H1 (cell line): ENCODE data around the gene MMP28. TPM values are rescaled to one million over a fixed set of nuclear protein-coding genes. Genes with fewer than 3 reads are reported as not detected.

Experiments used
- CTCF ChIA-PET: fragments of 300-600 bp; sonication (Branson Sonifier 250); formaldehyde crosslinking; loops from one replicate; lab custom pipeline; 2021; ENCODE audit not compliant: partially characterized antibody; lab: Charles Lee
- POLR2A ChIA-PET: fragments of 300-600 bp; sonication (Branson Sonifier 250); formaldehyde crosslinking; loops from one replicate; lab custom pipeline; 2021; ENCODE audit warnings: inconsistent platforms; ENCODE audit not compliant: partially characterized antibody; lab: Charles Lee
- DNase-seq, 2 experiments: peaks; one replicate each; pipeline versions ENCODE4 v3.0.0 to v3.0.0-alpha.2; 2010 to 2022; ENCODE audit warnings: low spot score in 2 of 2, low read depth in 1 of 2, mixed read lengths in 1 of 2
- FAIRE-seq: peaks from 2 replicates; lab custom pipeline; 2011; peaks lifted over from hg19 to GRCh38; lab: Jason Lieb, UNC
- H2AFZ ChIP-seq: 2 replicates; pipeline ENCODE4 v1.8.1; 2012; ENCODE audit warnings: low read length, inconsistent platforms
- H2AK5ac ChIP-seq: 2 replicates; pipeline ENCODE4 v1.6.1; 2013; ENCODE audit warnings: low read depth, low read length
- H2BK120ac ChIP-seq: replicated peaks from 2 replicates; pipeline ENCODE3; 2013; ENCODE audit warnings: low read depth, low read length, inconsistent platforms
- H2BK12ac ChIP-seq: 2 replicates; pipeline ENCODE4 v1.6.1; 2013; ENCODE audit warnings: low read depth, low read length
- H2BK15ac ChIP-seq: 2 replicates; pipeline ENCODE4 v1.6.1; 2013; ENCODE audit warnings: low read length
- H2BK20ac ChIP-seq: 2 replicates; pipeline ENCODE4 v1.6.1; 2013; ENCODE audit warnings: low read length
- H2BK5ac ChIP-seq: 2 replicates; pipeline ENCODE4 v1.6.1; 2013; ENCODE audit warnings: low read depth, low read length
- H3K14ac ChIP-seq: 2 replicates; pipeline ENCODE4 v1.6.1; 2013; ENCODE audit warnings: inconsistent platforms; ENCODE audit not compliant: insufficient read length
- H3K18ac ChIP-seq: 2 replicates; pipeline ENCODE4 v1.6.1; 2013; ENCODE audit warnings: low read length; ENCODE audit errors: extremely low read depth
- H3K23ac ChIP-seq: 2 replicates; pipeline ENCODE4 v1.6.1; 2013; ENCODE audit warnings: inconsistent platforms; ENCODE audit not compliant: insufficient read length
- H3K23me2 ChIP-seq: 2 replicates; pipeline ENCODE4 v1.6.1; 2013; ENCODE audit warnings: low read depth, low read length
- H3K27ac ChIP-seq: 2 replicates; pipeline ENCODE4 v1.6.1; 2011; ENCODE audit warnings: low read depth, low read length, inconsistent platforms
- H3K27me3 ChIP-seq, 4 experiments: replicated peaks in 1 of 4; 1 replicate in 1 of 4; 2 replicates in 3 of 4; pipeline versions ENCODE4 v1.6.1 to v1.8.1; 2011 to 2013; ENCODE audit warnings: low read length in 3 of 4, mild to moderate bottlenecking in 3 of 4, inconsistent platforms in 2 of 4, mixed read lengths in 2 of 4, moderate library complexity in 1 of 4; ENCODE audit not compliant: control insufficient read depth in 3 of 4, insufficient read depth in 3 of 4; ENCODE audit errors: extremely low read depth in 1 of 4
- H3K36me3 ChIP-seq, 4 experiments: 2 replicates each; pipeline versions ENCODE4 v1.6.1 to v1.8.1; 2011 to 2013; ENCODE audit warnings: mild to moderate bottlenecking in 4 of 4, low read length in 3 of 4, moderate library complexity in 2 of 4, control low read depth in 1 of 4, inconsistent platforms in 1 of 4; ENCODE audit not compliant: insufficient read depth in 4 of 4, control insufficient read depth in 2 of 4
- H3K4ac ChIP-seq: replicated peaks from 2 replicates; pipeline ENCODE3; 2013; ENCODE audit warnings: low read length, low read depth, mixed read lengths, inconsistent platforms; ENCODE audit not compliant: insufficient read length
- H3K4me1 ChIP-seq, 4 experiments: replicated peaks in 1 of 4; 1 replicate in 1 of 4; 2 replicates in 3 of 4; pipeline versions ENCODE4 v1.6.1 to v1.8.1; 2011 to 2013; ENCODE audit warnings: low read length in 3 of 4, inconsistent platforms in 2 of 4, mixed read lengths in 1 of 4; ENCODE audit not compliant: insufficient read depth in 4 of 4, control insufficient read depth in 3 of 4
- H3K4me2 ChIP-seq, 2 experiments: 2 replicates each; pipeline versions ENCODE4 v1.6.1 to v1.8.1; 2011 to 2013; ENCODE audit warnings: low read depth in 2 of 2, low read length in 2 of 2, control low read depth in 1 of 2, inconsistent platforms in 1 of 2, mild to moderate bottlenecking in 1 of 2; ENCODE audit not compliant: insufficient read depth in 1 of 2
- H3K4me3 ChIP-seq, 4 experiments: fragments of 200-600, 300-600 bp in 1 of 4; sonication (generic), shearing (Covaris generic), sonication (Bioruptor Twin) in 1 of 4; 2 replicates each; pipeline versions ENCODE4 v1.5.1 to v1.8.1; 2011 to 2016; ENCODE audit warnings: low read length in 4 of 4, low read depth in 3 of 4, control low read depth in 2 of 4, inconsistent platforms in 2 of 4, mild to moderate bottlenecking in 2 of 4, mixed read lengths in 1 of 4, moderate library complexity in 1 of 4; ENCODE audit not compliant: insufficient read depth in 2 of 4; ENCODE audit errors: extremely low read depth in 1 of 4
- H3K56ac ChIP-seq: replicated peaks from 2 replicates; pipeline ENCODE3; 2013; ENCODE audit warnings: low read depth, mild to moderate bottlenecking, mixed read lengths, low read length, inconsistent platforms; ENCODE audit not compliant: insufficient read length
- H3K79me1 ChIP-seq: 2 replicates; pipeline ENCODE4 v1.6.1; 2013; ENCODE audit warnings: low read depth, low read length, control low read depth
- H3K79me2 ChIP-seq, 2 experiments: 2 replicates each; pipeline versions ENCODE4 v1.6.1 to v1.8.1; 2012 to 2013; ENCODE audit warnings: low read length in 2 of 2, mild to moderate bottlenecking in 2 of 2, inconsistent platforms in 1 of 2; ENCODE audit not compliant: insufficient read depth in 2 of 2, control insufficient read depth in 1 of 2
- H3K9ac ChIP-seq, 4 experiments: replicated peaks in 1 of 4; 1 replicate in 1 of 4; 2 replicates in 3 of 4; pipeline versions ENCODE4 v1.6.1 to v1.8.1; 2011 to 2013; ENCODE audit warnings: low read depth in 3 of 4, low read length in 3 of 4, control low read depth in 2 of 4, mild to moderate bottlenecking in 2 of 4, moderate library complexity in 2 of 4, inconsistent platforms in 1 of 4; ENCODE audit errors: extremely low read depth in 1 of 4
- H3K9me3 ChIP-seq, 2 experiments: 2 replicates each; pipeline versions ENCODE4 v1.6.1 to v1.8.1; 2012 to 2013; ENCODE audit warnings: mild to moderate bottlenecking in 2 of 2, moderate library complexity in 2 of 2, control low read depth in 1 of 2, inconsistent platforms in 1 of 2, low read depth in 1 of 2, low read length in 1 of 2, mixed read lengths in 1 of 2; ENCODE audit not compliant: insufficient read depth in 2 of 2
- H4K20me1 ChIP-seq, 2 experiments: replicated peaks in 1 of 2; 2 replicates each; pipeline versions ENCODE3 to v1.8.1; 2011 to 2013; ENCODE audit warnings: inconsistent platforms in 2 of 2, low read length in 2 of 2, mild to moderate bottlenecking in 1 of 2; ENCODE audit not compliant: insufficient read depth in 2 of 2, control insufficient read depth in 1 of 2
- H4K5ac ChIP-seq: 2 replicates; pipeline ENCODE4 v1.6.1; 2013; ENCODE audit warnings: low read length, low read depth, mixed read lengths, inconsistent platforms; ENCODE audit not compliant: insufficient read length
- H4K8ac ChIP-seq: 2 replicates; pipeline ENCODE4 v1.8.0; 2013; ENCODE audit warnings: mild to moderate bottlenecking, moderate library complexity, low read length, inconsistent platforms; ENCODE audit not compliant: insufficient read depth; ENCODE audit errors: extremely low read depth
- H4K91ac ChIP-seq: replicated peaks from 2 replicates; pipeline ENCODE3; 2013; ENCODE audit warnings: low read length, mixed read lengths, inconsistent platforms; ENCODE audit not compliant: insufficient read length
- ASH2L ChIP-seq: fragments of 200-600, 300-600 bp; sonication (generic); IDR thresholded peaks from one replicate; pipeline ENCODE4 v1.7.1; 2017; ENCODE audit warnings: low read length
- CBX5 ChIP-seq: fragments of 300-800, 300-1000 bp; sonication (generic); IDR thresholded peaks from 2 replicates; pipeline ENCODE4 v1.7.1; 2016; ENCODE audit warnings: antibody characterized with exemption, low read length, low read depth
- CHD2 ChIP-seq: IDR thresholded peaks from 2 replicates; pipeline ENCODE4 v1.6.1; 2012; ENCODE audit warnings: low read length, improper control_type of control experiment
- CREB1 ChIP-seq: IDR thresholded peaks from 2 replicates; pipeline ENCODE4 v1.6.1; 2012; ENCODE audit warnings: inconsistent platforms
- FOSL1 ChIP-seq: IDR thresholded peaks from 2 replicates; pipeline ENCODE4 v1.6.1; 2011; ENCODE audit warnings: mild to moderate bottlenecking, low read depth, low read length, moderate library complexity; ENCODE audit not compliant: insufficient read depth
- GTF2F1 ChIP-seq: IDR thresholded peaks from 2 replicates; pipeline ENCODE4 v1.6.1; 2012; ENCODE audit warnings: low read depth, low read length, improper control_type of control experiment, borderline replicate concordance
- HDAC2 ChIP-seq, 2 experiments: fragments of 300-600 bp in 1 of 2; sonication (generic) in 1 of 2; IDR thresholded peaks; 2 replicates each; pipeline ENCODE4 v1.6.1; 2011 to 2012; ENCODE audit warnings: low read depth in 2 of 2, low read length in 2 of 2, mild to moderate bottlenecking in 2 of 2, moderate library complexity in 2 of 2, borderline replicate concordance in 1 of 2, inconsistent platforms in 1 of 2
- JUN ChIP-seq: IDR thresholded peaks from 2 replicates; pipeline ENCODE4 v1.6.1; 2011; ENCODE audit warnings: low read depth, mild to moderate bottlenecking, improper control_type of control experiment, low read length
- KDM5A ChIP-seq: fragments of 200-600 bp; IDR thresholded peaks from 2 replicates; pipeline ENCODE4 v1.7.1; 2012; ENCODE audit warnings: mild to moderate bottlenecking, low read length, inconsistent platforms, mixed read lengths
- RAD21 ChIP-seq, 2 experiments: IDR thresholded peaks in 1 of 2; conservative IDR thresholded peaks in 1 of 2; 2 replicates each; pipeline ENCODE4 v1.6.1; 2011; ENCODE audit warnings: low read depth in 2 of 2, low read length in 2 of 2, improper control_type of control experiment in 1 of 2, inconsistent platforms in 1 of 2, mild to moderate bottlenecking in 1 of 2, moderate library complexity in 1 of 2
- SIN3A ChIP-seq, 2 experiments: IDR thresholded peaks in 1 of 2; conservative IDR thresholded peaks in 1 of 2; 2 replicates each; pipeline ENCODE4 v1.6.1; 2011 to 2012; ENCODE audit warnings: low read length in 2 of 2, improper control_type of control experiment in 1 of 2, low read depth in 1 of 2, mild to moderate bottlenecking in 1 of 2
- SRF ChIP-seq: IDR thresholded peaks from 2 replicates; pipeline ENCODE4 v1.6.1; 2011; ENCODE audit warnings: mild to moderate bottlenecking, low read depth, low read length, moderate library complexity
- TAF7 ChIP-seq: optimal IDR thresholded peaks from 2 replicates; pipeline ENCODE3; 2011; ENCODE audit warnings: low read depth, mild to moderate bottlenecking, inconsistent platforms, low read length, moderate library complexity, borderline replicate concordance
- TEAD4 ChIP-seq: IDR thresholded peaks from 2 replicates; pipeline ENCODE4 v1.6.1; 2012; ENCODE audit warnings: low read depth, low read length, inconsistent platforms, mixed read lengths
- WGBS, 2 experiments: shearing (Covaris generic) in 1 of 2; methylation state at CpG; one replicate each; pipeline versions ENCODE4 v1.1.6 to v1.1.7; 2013 to 2015; ENCODE audit warnings: low lambda C conversion rate in 2 of 2, mixed read lengths in 2 of 2, inconsistent platforms in 1 of 2, low coverage in 1 of 2, missing lambda C conversion rate in 1 of 2; ENCODE audit not compliant: insufficient replicate concordance in 2 of 2, insufficient coverage in 1 of 2, insufficient read length in 1 of 2; ENCODE audit errors: extremely low coverage in 1 of 2, missing lambda C conversion rate in 1 of 2; 5-methylcytosine and 5-hydroxymethylcytosine counted together
- polyA plus RNA-seq, 7 experiments: library from polyadenylated mRNA; depleted of rRNA in 3 of 7; stranded (reverse) in 5 of 7; unstranded in 2 of 7; fragments of >200 nt in 5 of 7; fragments of 200-250 nt in 2 of 7; gene quantifications; 1 replicate in 5 of 7; 2 replicates in 1 of 7; 4 replicates in 1 of 7; pipeline versions ENCODE4 v1.2.1 to v1.2.3, GENCODE V29; 2011 to 2013; ENCODE audit warnings: missing spikeins in 2 of 7, mixed read lengths in 2 of 7
- total RNA-seq: library from RNA; stranded (reverse); fragmentation: NEBNext Ultra II Directional; extraction: Animal tissue kit (Norgen Biotek cat#: 25700); gene quantifications from 2 replicates; pipeline ENCODE4 v1.2.1, GENCODE V29; 2021

Gene MMP28
- total and polyA plus RNA-seq, 2 of the 8 experiments (the other 6 are each of a cell fraction or from before 2014, with no cell fraction given) = not detected

DNA sequence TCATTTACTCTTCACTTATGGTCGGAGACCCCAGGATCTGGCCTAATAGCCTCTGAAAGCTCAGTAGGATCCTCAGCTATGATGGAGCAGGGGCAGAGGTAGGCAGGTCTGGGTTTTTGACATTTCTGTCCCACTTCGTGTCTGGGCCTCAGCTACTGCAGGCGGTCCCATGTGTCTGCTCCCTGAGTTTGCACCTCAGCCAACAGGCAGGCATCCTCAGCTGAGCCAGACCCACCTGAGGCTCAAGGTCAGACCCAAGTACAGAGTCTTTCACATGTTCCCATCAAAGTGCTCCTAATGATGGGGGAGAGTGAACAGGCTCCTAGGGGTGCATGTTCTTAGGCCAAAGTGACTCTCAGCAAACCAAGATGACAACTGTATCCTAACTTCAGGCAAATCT, 66.9 kb downstream of the MMP28 start:
- no peak overlapping the region for H3K23ac ChIP-seq
- H3K9me3 ChIP-seq = no peaks in the 10 kb centered on the region
- H3K4me1 ChIP-seq = peaks cover 7 to 28% (median 8%) of the 10 kb centered on the region in 4 experiments; a peak in 6 of 7 replicates
- no peak overlapping the region for H3K27ac ChIP-seq
- CTCF ChIA-PET = interaction anchor here (1.2 to 9.8 kb wide), 6 partner anchors 12 to 116 kb away, joined by 3 to 45 read pairs (median 14); no protein-coding TSS in a partner anchor
- H3K79me2 ChIP-seq = no peaks in the 10 kb centered on the region
- peaks cover 0 to 15% (median 7%) of the 10 kb centered on the region in 4 experiments; a peak in 7 of 8 replicates for H3K36me3 ChIP-seq
- H3K14ac ChIP-seq = no peak overlapping the region
- no peak overlapping the region for H2BK5ac ChIP-seq
- peaks cover 9% of the 10 kb centered on the region; the same call in 1 of the 2 replicates for H3K23me2 ChIP-seq
- no peak overlapping the region for H2BK20ac ChIP-seq
- no peak overlapping the region for H4K91ac ChIP-seq
- H3K79me1 ChIP-seq = peaks cover 2% of the 10 kb centered on the region; the same call in 1 of the 2 replicates
- no peak overlapping the region for H4K5ac ChIP-seq
- no peak overlapping the region for H2BK15ac ChIP-seq
- FAIRE-seq = no peak
- H4K8ac ChIP-seq = no peak overlapping the region
- no peak overlapping the region for H2AFZ ChIP-seq
- DNase-seq = no peak
- H3K18ac ChIP-seq = no peak overlapping the region
- H3K4me2 ChIP-seq = no peak overlapping the region; a peak in 1 of 4 replicates
- H2BK120ac ChIP-seq = no peak overlapping the region
- POLR2A ChIA-PET = interaction anchor here (1.0 kb wide), 1 partner anchor 11 kb away, joined by 4 read pairs; no protein-coding TSS in a partner anchor
- no peak overlapping the region; a peak in 2 of 7 replicates for H3K9ac ChIP-seq
- H3K4ac ChIP-seq = no peak overlapping the region
- H2BK12ac ChIP-seq = no peak overlapping the region
- TF ChIP-seq CHD2 = no peak
- TF ChIP-seq RAD21 (IDR thresholded peaks at IDR 0.05 in 1 of 2, conservative IDR thresholded peaks at IDR 0.05 in 1 of 2; ENCODE audit: low read depth in 2 of 2, low read length in 2 of 2) = no peak
- TF ChIP-seq SIN3A (conservative IDR thresholded peaks at IDR 0.05 in 1 of 2, IDR thresholded peaks at IDR 0.05 in 1 of 2; ENCODE audit: low read depth in 1 of 2, low read length in 2 of 2) = no peak
- TF ChIP-seq ASH2L = no peak
- TF ChIP-seq HDAC2 (IDR thresholded peaks at IDR 0.05; ENCODE audit: borderline replicate concordance in 1 of 2, low read depth in 2 of 2, low read length in 2 of 2) = no peak
- TF ChIP-seq TEAD4 = no peak
- TF ChIP-seq FOSL1 = no peak
- no peak for TF ChIP-seq GTF2F1
- no peak for TF ChIP-seq CBX5
- TF ChIP-seq JUN = no peak
- TF ChIP-seq TAF7 = no peak
- TF ChIP-seq SRF = no peak
- TF ChIP-seq KDM5A = no peak
- TF ChIP-seq CREB1 = no peak
- H4K20me1 ChIP-seq = peaks cover 2 to 8% of the 10 kb centered on the region in 2 experiments
- no peak overlapping the region for H2AK5ac ChIP-seq
- no peak overlapping the region for H3K56ac ChIP-seq
- H3K4me3 ChIP-seq = no peak overlapping the region
- WGBS, 2 experiments = 93% methylated on average over 3 of the region's 3 CpGs; no CpG with 5 or more reads in 1 of the 2 experiments
- H3K27me3 ChIP-seq = peaks cover 0 to 8% (median 5%) of the 10 kb centered on the region in 4 experiments; a peak in 4 of 7 replicates
